Peyer's patch (tissue), 4 donors: ENCODE data around the gene ABCA5.

Source experiments
- POLR2A ChIP-seq, 2 donors: fragments of 450-650 bp; IDR thresholded peaks; one replicate each; pipeline ENCODE4 v1.5.1; 2017; ENCODE audit warnings: antibody characterized with exemption in 2 of 2, mild to moderate bottlenecking in 2 of 2, moderate library complexity in 2 of 2
- TF ChIP-seq, protein P1 (sequence below), 6 experiments: fragments of 450-650 bp in 4 of 6; fragments of 200-600 bp in 2 of 6; sonication (generic) in 1 of 6; IDR thresholded peaks; one replicate each; pipeline ENCODE4 v1.5.1; 2017 to 2019; ENCODE audit warnings: antibody characterized with exemption in 6 of 6, mild to moderate bottlenecking in 3 of 6, moderate library complexity in 1 of 6

DNA sequence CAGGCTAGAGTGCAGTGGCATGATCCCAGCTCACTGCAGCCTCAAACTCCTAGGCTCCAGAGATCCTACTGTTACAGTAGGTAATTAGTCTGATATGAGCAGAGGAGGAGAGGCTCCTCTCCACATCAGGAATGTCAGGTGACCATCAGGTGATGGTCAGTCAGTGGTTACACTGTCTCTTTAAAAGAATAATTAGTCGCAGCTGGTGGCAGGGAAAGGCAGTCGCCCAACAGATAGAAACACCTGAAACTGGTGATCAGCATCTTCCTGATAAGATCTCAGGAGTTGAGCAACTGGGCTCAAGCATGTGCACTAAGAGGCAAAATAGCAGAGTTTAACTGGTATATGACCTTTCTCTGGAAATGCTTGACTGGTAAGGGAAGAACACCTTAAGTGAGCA lies 21.5 kb upstream of the ABCA5 start:
- TF ChIP-seq, protein P1, sequence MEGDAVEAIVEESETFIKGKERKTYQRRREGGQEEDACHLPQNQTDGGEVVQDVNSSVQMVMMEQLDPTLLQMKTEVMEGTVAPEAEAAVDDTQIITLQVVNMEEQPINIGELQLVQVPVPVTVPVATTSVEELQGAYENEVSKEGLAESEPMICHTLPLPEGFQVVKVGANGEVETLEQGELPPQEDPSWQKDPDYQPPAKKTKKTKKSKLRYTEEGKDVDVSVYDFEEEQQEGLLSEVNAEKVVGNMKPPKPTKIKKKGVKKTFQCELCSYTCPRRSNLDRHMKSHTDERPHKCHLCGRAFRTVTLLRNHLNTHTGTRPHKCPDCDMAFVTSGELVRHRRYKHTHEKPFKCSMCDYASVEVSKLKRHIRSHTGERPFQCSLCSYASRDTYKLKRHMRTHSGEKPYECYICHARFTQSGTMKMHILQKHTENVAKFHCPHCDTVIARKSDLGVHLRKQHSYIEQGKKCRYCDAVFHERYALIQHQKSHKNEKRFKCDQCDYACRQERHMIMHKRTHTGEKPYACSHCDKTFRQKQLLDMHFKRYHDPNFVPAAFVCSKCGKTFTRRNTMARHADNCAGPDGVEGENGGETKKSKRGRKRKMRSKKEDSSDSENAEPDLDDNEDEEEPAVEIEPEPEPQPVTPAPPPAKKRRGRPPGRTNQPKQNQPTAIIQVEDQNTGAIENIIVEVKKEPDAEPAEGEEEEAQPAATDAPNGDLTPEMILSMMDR (IDR thresholded peaks at IDR 0.05) = no peak
- no peak for TF ChIP-seq POLR2A (IDR thresholded peaks at IDR 0.05)
